ENCODE data around the gene MED10. TPM values are rescaled to one million over a fixed set of nuclear protein-coding genes. Genes with fewer than 3 reads are reported as not detected.

The MED10 gene
- total RNA-seq, 1 donor from 2014 or later = 49.3 TPM

DNA sequence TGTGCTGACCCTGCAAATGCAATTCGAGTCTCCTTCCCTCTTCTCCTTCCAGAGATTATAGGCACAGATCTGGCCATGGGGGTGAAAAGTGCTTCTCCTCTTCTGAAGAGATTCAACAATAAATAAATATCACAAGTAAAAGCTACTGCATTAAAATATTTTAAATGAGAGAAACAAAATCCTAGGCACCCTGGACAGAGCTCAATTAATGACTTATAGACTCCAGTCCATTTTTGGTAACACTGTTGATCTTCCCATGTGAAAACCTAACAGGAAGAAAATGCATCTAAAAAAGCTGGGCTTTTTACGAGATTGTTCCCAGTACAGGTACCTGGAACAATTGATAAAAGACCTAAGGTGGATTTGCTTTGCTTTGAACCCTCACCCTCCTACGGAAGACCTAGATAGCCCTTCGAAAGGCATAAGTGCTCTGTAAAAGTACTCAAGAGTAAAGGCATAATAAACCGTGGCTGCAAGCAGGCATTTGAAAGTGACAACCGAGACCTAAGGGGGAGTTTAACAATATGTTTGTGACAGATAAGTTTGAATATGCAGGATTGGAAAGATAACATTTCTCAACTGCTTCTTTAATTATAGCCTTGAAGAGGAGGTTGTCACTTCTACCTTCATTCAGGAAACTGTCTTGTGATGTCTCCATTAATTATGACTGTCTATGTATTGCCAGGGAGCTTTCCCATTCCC lies 29.4 kb upstream of the MED10 start:
- H4K20me1 ChIP-seq (ENCODE audit: insufficient read depth, low read length) = no peaks in the 10 kb centered on the region
- H3K9me3 ChIP-seq (ENCODE audit: insufficient read depth, low read depth, low read length) = no peaks in the 10 kb centered on the region
- no peak overlapping the region for H3K9ac ChIP-seq (ENCODE audit: low read length)
- FAIRE-seq (no peak), DNase-seq (ENCODE audit: low read depth) (no peak)
- H3K4me2 ChIP-seq (ENCODE audit: low read length) = no peak overlapping the region
- H3K27me3 ChIP-seq (ENCODE audit: insufficient read depth, low read length) = no peaks in the 10 kb centered on the region
- Mint-ChIP-seq H3K27ac (ENCODE audit: unreplicated experiment) (no peak overlapping the region), H3K36me3 (ENCODE audit: low read depth, unreplicated experiment) (peaks cover 3% of the 10 kb centered on the region), H3K27me3 (ENCODE audit: low read depth, unreplicated experiment) (peaks cover 19% of the 10 kb centered on the region), H3K9me3 (ENCODE audit: unreplicated experiment) (peaks cover 10% of the 10 kb centered on the region), H3K4me3 (ENCODE audit: unreplicated experiment) (no peak overlapping the region), H3K4me1 (ENCODE audit: low read depth, unreplicated experiment) (peaks cover 32% of the 10 kb centered on the region)
- no peaks in the 10 kb centered on the region for H3K36me3 ChIP-seq (ENCODE audit: insufficient read depth, low read length)
- no peak overlapping the region for H3K27ac ChIP-seq (ENCODE audit: low read depth, low read length)
- H3K4me1 ChIP-seq (ENCODE audit: insufficient read depth, low read length) = no peaks in the 10 kb centered on the region
- no peak overlapping the region for H2AFZ ChIP-seq (ENCODE audit: low read depth, low read length)
- no peak overlapping the region for H3K4me3 ChIP-seq (ENCODE audit: insufficient read depth, low read depth, low read length)
- TF ChIP-seq, protein P1, sequence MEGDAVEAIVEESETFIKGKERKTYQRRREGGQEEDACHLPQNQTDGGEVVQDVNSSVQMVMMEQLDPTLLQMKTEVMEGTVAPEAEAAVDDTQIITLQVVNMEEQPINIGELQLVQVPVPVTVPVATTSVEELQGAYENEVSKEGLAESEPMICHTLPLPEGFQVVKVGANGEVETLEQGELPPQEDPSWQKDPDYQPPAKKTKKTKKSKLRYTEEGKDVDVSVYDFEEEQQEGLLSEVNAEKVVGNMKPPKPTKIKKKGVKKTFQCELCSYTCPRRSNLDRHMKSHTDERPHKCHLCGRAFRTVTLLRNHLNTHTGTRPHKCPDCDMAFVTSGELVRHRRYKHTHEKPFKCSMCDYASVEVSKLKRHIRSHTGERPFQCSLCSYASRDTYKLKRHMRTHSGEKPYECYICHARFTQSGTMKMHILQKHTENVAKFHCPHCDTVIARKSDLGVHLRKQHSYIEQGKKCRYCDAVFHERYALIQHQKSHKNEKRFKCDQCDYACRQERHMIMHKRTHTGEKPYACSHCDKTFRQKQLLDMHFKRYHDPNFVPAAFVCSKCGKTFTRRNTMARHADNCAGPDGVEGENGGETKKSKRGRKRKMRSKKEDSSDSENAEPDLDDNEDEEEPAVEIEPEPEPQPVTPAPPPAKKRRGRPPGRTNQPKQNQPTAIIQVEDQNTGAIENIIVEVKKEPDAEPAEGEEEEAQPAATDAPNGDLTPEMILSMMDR (IDR thresholded peaks at IDR 0.05; ENCODE audit: insufficient read depth, low read depth, low read length) = no peak
- TF ChIP-seq EZH2 (IDR thresholded peaks at IDR 0.05; ENCODE audit: insufficient read depth, low read length) = no peak
- no peaks in the 10 kb centered on the region for H3K79me2 ChIP-seq (ENCODE audit: insufficient read depth, low read length)

DNA sequence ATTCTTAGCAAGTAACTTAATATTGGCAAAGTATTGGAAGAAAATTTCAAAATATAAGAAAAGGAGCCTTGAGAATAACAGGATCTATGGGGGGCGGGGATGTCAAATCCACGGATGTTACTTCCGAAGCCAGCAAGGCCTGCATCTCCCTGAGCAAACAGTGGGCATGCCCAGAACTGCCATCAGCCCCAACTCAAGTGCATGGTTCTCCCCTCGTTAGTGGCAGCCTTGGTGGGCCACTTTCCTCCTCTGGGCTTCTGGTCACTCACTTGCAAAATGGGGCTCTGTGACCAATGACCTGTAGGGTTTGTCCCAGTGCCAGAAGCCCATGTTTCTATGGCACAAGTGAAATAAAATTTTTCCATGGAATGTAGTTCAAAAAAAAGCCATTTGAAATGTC lies 27.2 kb upstream of the MED10 start:
- no peak for DNase-seq (ENCODE audit: low read depth)
- Mint-ChIP-seq H3K27me3 (ENCODE audit: low read depth, unreplicated experiment) (peaks cover 16% of the 10 kb centered on the region), H3K9me3 (ENCODE audit: unreplicated experiment) (peaks cover 10% of the 10 kb centered on the region), H3K36me3 (ENCODE audit: low read depth, unreplicated experiment) (peaks cover 3% of the 10 kb centered on the region), H3K27ac (ENCODE audit: unreplicated experiment) (no peak overlapping the region), H3K4me1 (ENCODE audit: low read depth, unreplicated experiment) (peaks cover 38% of the 10 kb centered on the region), H3K4me3 (ENCODE audit: unreplicated experiment) (no peak overlapping the region)
- no peak overlapping the region for H3K4me2 ChIP-seq (ENCODE audit: low read length)
- H3K9me3 ChIP-seq (ENCODE audit: insufficient read depth, low read depth, low read length) = no peaks in the 10 kb centered on the region
- H4K20me1 ChIP-seq (ENCODE audit: insufficient read depth, low read length) = no peaks in the 10 kb centered on the region
- H3K9ac ChIP-seq (ENCODE audit: low read length) = no peak overlapping the region
- H3K4me3 ChIP-seq (ENCODE audit: insufficient read depth, low read depth, low read length) = no peak overlapping the region
- H3K4me1 ChIP-seq (ENCODE audit: insufficient read depth, low read length) = no peaks in the 10 kb centered on the region
- TF ChIP-seq, protein P1 (IDR thresholded peaks at IDR 0.05; ENCODE audit: insufficient read depth, low read depth, low read length) = no peak
- TF ChIP-seq EZH2 (IDR thresholded peaks at IDR 0.05; ENCODE audit: insufficient read depth, low read length) = no peak
- no peaks in the 10 kb centered on the region for H3K27me3 ChIP-seq (ENCODE audit: insufficient read depth, low read length)
- H2AFZ ChIP-seq (ENCODE audit: low read depth, low read length) = no peak overlapping the region
- H3K36me3 ChIP-seq (ENCODE audit: insufficient read depth, low read length) = no peaks in the 10 kb centered on the region
- no peak overlapping the region for H3K27ac ChIP-seq (ENCODE audit: low read depth, low read length)
- H3K79me2 ChIP-seq (ENCODE audit: insufficient read depth, low read length) = no peaks in the 10 kb centered on the region
- no peak for FAIRE-seq

DNA sequence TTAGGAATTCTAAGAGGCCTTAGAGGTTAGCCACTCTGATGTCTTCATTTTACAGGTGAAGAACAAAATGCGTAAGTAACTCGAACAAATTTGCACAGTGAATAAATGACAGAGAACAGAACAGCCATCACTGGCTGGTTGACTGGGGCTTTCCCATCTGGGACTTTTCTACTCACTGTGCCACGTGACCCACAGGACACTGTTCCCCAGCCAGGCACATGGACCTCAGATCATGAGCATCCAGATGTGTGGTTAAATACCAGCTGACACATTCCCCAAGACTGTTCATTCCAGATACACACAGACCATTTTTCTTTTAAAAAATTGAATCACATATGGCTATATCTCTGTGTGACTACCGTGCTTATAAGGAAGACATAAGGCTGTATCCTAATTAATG lies 25.8 kb upstream of the MED10 start:
- H3K4me3 ChIP-seq (ENCODE audit: insufficient read depth, low read depth, low read length) = no peak overlapping the region
- H3K79me2 ChIP-seq (ENCODE audit: insufficient read depth, low read length) = no peaks in the 10 kb centered on the region
- no peak overlapping the region for H3K27ac Mint-ChIP-seq (ENCODE audit: unreplicated experiment)
- H3K36me3 Mint-ChIP-seq (ENCODE audit: low read depth, unreplicated experiment) = peaks cover under 1% of the 10 kb centered on the region
- no peak overlapping the region for H2AFZ ChIP-seq (ENCODE audit: low read depth, low read length)
- H3K9me3 Mint-ChIP-seq (ENCODE audit: unreplicated experiment) = peaks cover 8% of the 10 kb centered on the region
- H3K9me3 ChIP-seq (ENCODE audit: insufficient read depth, low read depth, low read length) = no peaks in the 10 kb centered on the region
- TF ChIP-seq EZH2 (IDR thresholded peaks at IDR 0.05; ENCODE audit: insufficient read depth, low read length) = no peak
- TF ChIP-seq, protein P1 (IDR thresholded peaks at IDR 0.05; ENCODE audit: insufficient read depth, low read depth, low read length) = no peak
- H3K36me3 ChIP-seq (ENCODE audit: insufficient read depth, low read length) = no peaks in the 10 kb centered on the region
- DNase-seq (ENCODE audit: low read depth) (peak; percentile 33), FAIRE-seq (no peak)
- no peaks in the 10 kb centered on the region for H3K27me3 ChIP-seq (ENCODE audit: insufficient read depth, low read length)
- peaks cover 13% of the 10 kb centered on the region for H3K27me3 Mint-ChIP-seq (ENCODE audit: low read depth, unreplicated experiment)
- no peak overlapping the region for H3K4me2 ChIP-seq (ENCODE audit: low read length)
- no peak overlapping the region for H3K9ac ChIP-seq (ENCODE audit: low read length)
- H3K4me1 ChIP-seq (ENCODE audit: insufficient read depth, low read length) = no peaks in the 10 kb centered on the region
- no peak overlapping the region for H3K4me3 Mint-ChIP-seq (ENCODE audit: unreplicated experiment)
- peaks cover 41% of the 10 kb centered on the region for H3K4me1 Mint-ChIP-seq (ENCODE audit: low read depth, unreplicated experiment)
- H4K20me1 ChIP-seq (ENCODE audit: insufficient read depth, low read length) = no peaks in the 10 kb centered on the region
- no peak overlapping the region for H3K27ac ChIP-seq (ENCODE audit: low read depth, low read length)
